ENCODE data around the gene WDR47. TPM values are rescaled to one million over a fixed set of nuclear protein-coding genes. Genes with fewer than 3 reads are reported as not detected.
"Not testable (repeated sequence)": the region's sequence is repeated elsewhere in the genome, so short reads cannot be mapped to it uniquely, and the experiment has no call there.

The WDR47 gene
- total RNA-seq, 2 experiments from 2014 or later, result 7.2 to 8.4 TPM

GRCh38 chr1:109065137-109065536 lies 23.2 kb upstream of the WDR47 start:
- intact Hi-C loops (cut with micrococcal nuclease), result no loop called here
- ChIA-PET CTCF (no interaction called here), POLR2A (interaction anchor here (1.1 kb wide), 1 partner anchor 23 kb away, joined by 4 read pairs; the partner anchor contains the start of gene WDR47)
- Mint-ChIP-seq H3K27ac (no peak overlapping the region), H3K27me3 (no peaks in the 10 kb centered on the region), H3K4me3 (no peak overlapping the region), H3K9me3 (no peaks in the 10 kb centered on the region), H3K4me1 (ENCODE audit: low read depth) (no peaks in the 10 kb centered on the region), H3K36me3 (ENCODE audit: low read depth) (peaks cover 13% of the 10 kb centered on the region)
- ATAC-seq (no peak), DNase-seq (no peak)
- TF ChIP-seq CTCF (IDR thresholded peaks at IDR 0.05), result no peak

- ATAC-seq (no peak), DNase-seq (no peak)
- no peaks in the 10 kb centered on the region for H3K27me3 Mint-ChIP-seq
- no peak overlapping the region for H3K27ac Mint-ChIP-seq
- no peaks in the 10 kb centered on the region for H3K4me1 Mint-ChIP-seq (ENCODE audit: low read depth)
- no peak for TF ChIP-seq CTCF (IDR thresholded peaks at IDR 0.05)
- ChIA-PET POLR2A (no interaction called here), CTCF (no interaction called here)
- peaks cover 8% of the 10 kb centered on the region for H3K36me3 Mint-ChIP-seq (ENCODE audit: low read depth)
- no peaks in the 10 kb centered on the region for H3K9me3 Mint-ChIP-seq
- H3K4me3 Mint-ChIP-seq, result no peak overlapping the region
- intact Hi-C loops (cut with micrococcal nuclease), result no loop called here
Observed at GRCh38 chr1:109061183-109061582, 19.3 kb upstream of the WDR47 start.

- H3K9me3 Mint-ChIP-seq, result no peaks in the 10 kb centered on the region
- no peaks in the 10 kb centered on the region for H3K4me1 Mint-ChIP-seq (ENCODE audit: low read depth)
- no peak for ATAC-seq
- H3K36me3 Mint-ChIP-seq (ENCODE audit: low read depth), result peaks cover 8% of the 10 kb centered on the region
- TF ChIP-seq CTCF (IDR thresholded peaks at IDR 0.05), result no peak
- H3K4me3 Mint-ChIP-seq, result no peak overlapping the region
- no peak for DNase-seq
- intact Hi-C loops (cut with micrococcal nuclease), result no loop called here
- ChIA-PET POLR2A (no interaction called here), CTCF (no interaction called here)
- no peak overlapping the region for H3K27ac Mint-ChIP-seq
- no peaks in the 10 kb centered on the region for H3K27me3 Mint-ChIP-seq
Observed at GRCh38 chr1:109060707-109061106, 18.8 kb upstream of the WDR47 start.

GRCh38 chr1:109059026-109059425 lies 17.1 kb upstream of the WDR47 start:
- intact Hi-C loops (cut with micrococcal nuclease), result no loop called here
- ChIA-PET CTCF (no interaction called here), POLR2A (no interaction called here)
- Mint-ChIP-seq H3K27ac (no peak overlapping the region), H3K36me3 (ENCODE audit: low read depth) (peaks cover 2% of the 10 kb centered on the region), H3K4me3 (no peak overlapping the region), H3K27me3 (no peaks in the 10 kb centered on the region), H3K9me3 (no peaks in the 10 kb centered on the region), H3K4me1 (ENCODE audit: low read depth) (no peaks in the 10 kb centered on the region)
- TF ChIP-seq CTCF (IDR thresholded peaks at IDR 0.05), result no peak
- DNase-seq, result no peak
- no peak for ATAC-seq

GRCh38 chr1:109056064-109056463 lies 14.2 kb upstream of the WDR47 start:
- Mint-ChIP-seq H3K27me3 (no peaks in the 10 kb centered on the region), H3K9me3 (no peaks in the 10 kb centered on the region), H3K27ac (no peak overlapping the region), H3K4me1 (ENCODE audit: low read depth) (no peaks in the 10 kb centered on the region), H3K4me3 (no peak overlapping the region), H3K36me3 (ENCODE audit: low read depth) (no peaks in the 10 kb centered on the region)
- intact Hi-C loops (cut with micrococcal nuclease), result no loop called here
- DNase-seq (no peak), ATAC-seq (no peak)
- TF ChIP-seq CTCF (IDR thresholded peaks at IDR 0.05), result no peak
- CTCF ChIA-PET, result no interaction called here
- POLR2A ChIA-PET, result no interaction called here

- H3K27ac Mint-ChIP-seq; CTCF ChIA-PET; H3K4me3 Mint-ChIP-seq; intact Hi-C loops (cut with micrococcal nuclease); DNase-seq; ATAC-seq; H3K27me3 Mint-ChIP-seq; H3K4me1 Mint-ChIP-seq (ENCODE audit: low read depth); H3K9me3 Mint-ChIP-seq; POLR2A ChIA-PET; H3K36me3 Mint-ChIP-seq (ENCODE audit: low read depth): not testable (repeated sequence)
Observed at GRCh38 chr1:109052145-109052544, 10.2 kb upstream of the WDR47 start.
